Panc1 (cell line): ENCODE data around the gene SMG6. TPM values are rescaled to one million over a fixed set of nuclear protein-coding genes. Genes with fewer than 3 reads are reported as not detected.

Source experiments
- ATAC-seq: fragments of 200-7000 bp; cut with Tn5 transposase; 2 replicates; pipeline ENCODE4 v1.9.1; 2020; ENCODE audit warnings: mild to moderate bottlenecking, moderate library complexity
- BruUV-seq: library from RNA; stranded (reverse); fragments of 400-500 nt; replicated peaks from 2 replicates; lab custom pipeline; 2021; lab: Mats Ljungman, UMichigan
- CTCF ChIA-PET: fragments of 300-600 bp; sonication (Branson Sonifier 250); formaldehyde crosslinking; loops from one replicate; lab custom pipeline; 2022; ENCODE audit warnings: antibody characterized with exemption; lab: Charles Lee
- POLR2A ChIA-PET: fragments of 300-600 bp; sonication (Branson Sonifier 250); formaldehyde crosslinking; loops from one replicate; lab custom pipeline; 2022; ENCODE audit warnings: antibody characterized with exemption; lab: Charles Lee
- DNase-seq: peaks from one replicate; pipeline ENCODE4 v3.0.0-alpha.2; 2010; ENCODE audit warnings: low read depth, low spot score
- H3K27ac ChIP-seq: 2 replicates; pipeline ENCODE4 v1.5.1; 2011; ENCODE audit warnings: mild to moderate bottlenecking, low read length, inconsistent platforms
- H3K27me3 ChIP-seq: fragments of 200-500 bp; sonication (Bioruptor generic); 2 replicates; pipeline ENCODE4 v1.6.0; 2014; ENCODE audit warnings: low read length, inconsistent platforms; ENCODE audit not compliant: control insufficient read depth, insufficient read depth
- H3K36me3 ChIP-seq: fragments of 200-500 bp; sonication (Bioruptor generic); 2 replicates; pipeline ENCODE4 v1.5.1; 2014; ENCODE audit warnings: inconsistent platforms, mild to moderate bottlenecking, low read length, moderate library complexity; ENCODE audit not compliant: control insufficient read depth, insufficient read depth
- H3K4me1 ChIP-seq: 2 replicates; pipeline ENCODE4 v1.5.1; 2011; ENCODE audit warnings: inconsistent platforms, mild to moderate bottlenecking, low read length, moderate library complexity; ENCODE audit not compliant: control insufficient read depth, insufficient read depth
- H3K4me3 ChIP-seq, 2 experiments: 2 replicates each; pipeline ENCODE4 v1.5.1; 2011 to 2012; ENCODE audit warnings: low read depth in 2 of 2, low read length in 2 of 2, mild to moderate bottlenecking in 2 of 2, inconsistent platforms in 1 of 2, moderate library complexity in 1 of 2
- H3K9me3 ChIP-seq: fragments of 200-500 bp; sonication (Bioruptor generic); 2 replicates; pipeline ENCODE4 v1.5.1; 2014; ENCODE audit warnings: low read depth, mild to moderate bottlenecking, inconsistent platforms, low read length, moderate library complexity; ENCODE audit not compliant: control insufficient read depth, insufficient read depth
- POLR2AphosphoS5 ChIP-seq: IDR thresholded peaks from 2 replicates; pipeline ENCODE4 v1.6.1; 2012; ENCODE audit warnings: mild to moderate bottlenecking, low read depth, low read length, moderate library complexity
- SIN3A ChIP-seq: IDR thresholded peaks from 2 replicates; pipeline ENCODE4 v1.6.1; 2012; ENCODE audit warnings: low read depth, mild to moderate bottlenecking, low read length, moderate library complexity, borderline replicate concordance; ENCODE audit not compliant: insufficient read depth
- TCF7L2 ChIP-seq: IDR thresholded peaks from 2 replicates; pipeline ENCODE4 v1.6.1; 2011; ENCODE audit warnings: mild to moderate bottlenecking, low read depth, low read length, inconsistent platforms
- in situ Hi-C: cut with HindIII; loops from 2 replicates; pipeline ENCODE4 v1.10.0; 2016; ENCODE audit warnings: low sequenced_read_pairs, low pct_unique_long_range_greater_than_20kb
- intact Hi-C: fragments of 100-400 bp; cut with micrococcal nuclease; formaldehyde crosslinking; loops from one replicate; pipeline ENCODE4 v1.10.0; 2022; ENCODE audit not compliant: unreplicated experiment
- total RNA-seq: library from RNA; stranded (reverse); gene quantifications from one replicate; pipeline ENCODE4 v1.2.1, GENCODE V29; 2021; ENCODE audit not compliant: unreplicated experiment
- TF ChIP-seq, protein P1 (sequence below), 2 experiments: IDR thresholded peaks; 2 replicates each; pipeline ENCODE4 v1.6.1; 2011 to 2012; ENCODE audit warnings: low read depth in 2 of 2, control low read depth in 1 of 2, low read length in 1 of 2, mild to moderate bottlenecking in 1 of 2, moderate library complexity in 1 of 2; ENCODE audit not compliant: insufficient read depth in 1 of 2
- TF ChIP-seq, protein P2 (sequence below): fragments of 450-650 bp; IDR thresholded peaks from 2 replicates; pipeline ENCODE4 v1.5.1; 2017; ENCODE audit warnings: mild to moderate bottlenecking

The SMG6 gene
- total RNA-seq, 1 experiment from 2014 or later, result 17.8 TPM

DNA sequence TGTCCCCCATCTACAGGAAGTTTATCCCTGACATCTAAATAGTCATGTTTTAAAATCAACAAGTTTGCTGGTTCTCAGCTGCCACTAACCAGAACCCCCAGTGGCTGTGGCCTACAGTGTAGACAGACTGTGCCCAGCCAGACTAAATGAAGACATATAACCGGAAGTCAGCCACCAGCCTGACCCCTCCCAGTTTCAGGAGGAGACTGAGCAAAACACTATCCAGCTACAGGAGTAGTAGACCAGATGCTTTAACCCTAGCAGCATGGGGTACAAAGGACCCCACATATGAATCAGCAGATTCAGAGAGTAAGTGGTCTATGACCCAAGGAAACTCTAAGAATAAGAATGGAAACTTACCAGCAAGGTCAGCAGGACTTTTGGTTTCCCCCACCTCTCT, 165.3 kb downstream of the SMG6 start:
- no peak for ATAC-seq
- in situ Hi-C loops, result no loop called here

DNA sequence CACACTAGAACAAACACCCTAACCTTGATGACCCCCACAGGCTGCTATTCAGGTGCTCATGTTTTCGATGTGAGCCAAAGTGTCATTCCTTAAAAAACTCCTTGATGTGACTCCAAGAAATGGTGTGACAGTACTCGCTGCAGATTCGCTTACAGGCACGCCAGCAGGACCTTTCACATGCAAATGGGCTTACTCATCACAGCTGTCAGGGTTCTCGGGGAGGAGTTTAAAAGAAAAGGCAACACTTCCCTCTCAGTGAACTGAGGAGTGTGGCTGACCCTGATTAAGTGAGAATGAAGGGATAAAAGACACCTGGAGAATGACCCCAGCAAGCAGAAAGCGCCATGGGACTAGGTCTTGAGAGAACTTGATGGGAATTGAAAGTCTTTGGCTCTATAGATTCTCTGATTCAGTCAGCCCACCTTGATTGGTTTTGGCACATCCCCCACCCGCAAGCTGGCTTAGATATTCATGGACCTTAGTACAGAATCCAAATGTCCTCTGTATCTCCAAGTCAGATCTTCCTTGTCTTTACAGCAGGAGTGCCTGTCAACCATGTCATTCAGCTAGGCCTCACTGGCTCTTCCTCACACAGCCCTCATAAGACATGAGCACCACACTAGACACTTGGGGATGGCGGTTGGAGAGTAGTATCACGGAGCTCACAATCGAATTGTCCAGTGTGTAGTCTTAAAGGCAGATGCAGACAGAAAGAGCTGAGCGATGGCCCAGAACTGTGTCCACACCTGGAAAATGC, 166.1 kb downstream of the SMG6 start:
- POLR2A ChIA-PET, result no interaction called here
- DNase-seq, result no peak
- no TSS peak for BruUV-seq
- TF ChIP-seq TCF7L2 (no peak), POLR2AphosphoS5 (no peak)
- TF ChIP-seq, protein P1, sequence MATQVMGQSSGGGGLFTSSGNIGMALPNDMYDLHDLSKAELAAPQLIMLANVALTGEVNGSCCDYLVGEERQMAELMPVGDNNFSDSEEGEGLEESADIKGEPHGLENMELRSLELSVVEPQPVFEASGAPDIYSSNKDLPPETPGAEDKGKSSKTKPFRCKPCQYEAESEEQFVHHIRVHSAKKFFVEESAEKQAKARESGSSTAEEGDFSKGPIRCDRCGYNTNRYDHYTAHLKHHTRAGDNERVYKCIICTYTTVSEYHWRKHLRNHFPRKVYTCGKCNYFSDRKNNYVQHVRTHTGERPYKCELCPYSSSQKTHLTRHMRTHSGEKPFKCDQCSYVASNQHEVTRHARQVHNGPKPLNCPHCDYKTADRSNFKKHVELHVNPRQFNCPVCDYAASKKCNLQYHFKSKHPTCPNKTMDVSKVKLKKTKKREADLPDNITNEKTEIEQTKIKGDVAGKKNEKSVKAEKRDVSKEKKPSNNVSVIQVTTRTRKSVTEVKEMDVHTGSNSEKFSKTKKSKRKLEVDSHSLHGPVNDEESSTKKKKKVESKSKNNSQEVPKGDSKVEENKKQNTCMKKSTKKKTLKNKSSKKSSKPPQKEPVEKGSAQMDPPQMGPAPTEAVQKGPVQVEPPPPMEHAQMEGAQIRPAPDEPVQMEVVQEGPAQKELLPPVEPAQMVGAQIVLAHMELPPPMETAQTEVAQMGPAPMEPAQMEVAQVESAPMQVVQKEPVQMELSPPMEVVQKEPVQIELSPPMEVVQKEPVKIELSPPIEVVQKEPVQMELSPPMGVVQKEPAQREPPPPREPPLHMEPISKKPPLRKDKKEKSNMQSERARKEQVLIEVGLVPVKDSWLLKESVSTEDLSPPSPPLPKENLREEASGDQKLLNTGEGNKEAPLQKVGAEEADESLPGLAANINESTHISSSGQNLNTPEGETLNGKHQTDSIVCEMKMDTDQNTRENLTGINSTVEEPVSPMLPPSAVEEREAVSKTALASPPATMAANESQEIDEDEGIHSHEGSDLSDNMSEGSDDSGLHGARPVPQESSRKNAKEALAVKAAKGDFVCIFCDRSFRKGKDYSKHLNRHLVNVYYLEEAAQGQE (IDR thresholded peaks at IDR 0.05; ENCODE audit: insufficient read depth in 1 of 2, low read depth in 2 of 2, low read length in 1 of 2), result no peak
- TF ChIP-seq, protein P2, sequence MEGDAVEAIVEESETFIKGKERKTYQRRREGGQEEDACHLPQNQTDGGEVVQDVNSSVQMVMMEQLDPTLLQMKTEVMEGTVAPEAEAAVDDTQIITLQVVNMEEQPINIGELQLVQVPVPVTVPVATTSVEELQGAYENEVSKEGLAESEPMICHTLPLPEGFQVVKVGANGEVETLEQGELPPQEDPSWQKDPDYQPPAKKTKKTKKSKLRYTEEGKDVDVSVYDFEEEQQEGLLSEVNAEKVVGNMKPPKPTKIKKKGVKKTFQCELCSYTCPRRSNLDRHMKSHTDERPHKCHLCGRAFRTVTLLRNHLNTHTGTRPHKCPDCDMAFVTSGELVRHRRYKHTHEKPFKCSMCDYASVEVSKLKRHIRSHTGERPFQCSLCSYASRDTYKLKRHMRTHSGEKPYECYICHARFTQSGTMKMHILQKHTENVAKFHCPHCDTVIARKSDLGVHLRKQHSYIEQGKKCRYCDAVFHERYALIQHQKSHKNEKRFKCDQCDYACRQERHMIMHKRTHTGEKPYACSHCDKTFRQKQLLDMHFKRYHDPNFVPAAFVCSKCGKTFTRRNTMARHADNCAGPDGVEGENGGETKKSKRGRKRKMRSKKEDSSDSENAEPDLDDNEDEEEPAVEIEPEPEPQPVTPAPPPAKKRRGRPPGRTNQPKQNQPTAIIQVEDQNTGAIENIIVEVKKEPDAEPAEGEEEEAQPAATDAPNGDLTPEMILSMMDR, result no peak
- no peak for ATAC-seq
- Histone ChIP-seq H3K4me3 (no peak overlapping the region), H3K4me1 (no peaks in the 10 kb centered on the region), H3K9me3 (no peaks in the 10 kb centered on the region), H3K36me3 (no peaks in the 10 kb centered on the region), H3K27me3 (no peaks in the 10 kb centered on the region), H3K27ac (no peak overlapping the region)
- intact Hi-C loops (no loop called here), in situ Hi-C loops (no loop called here)
- CTCF ChIA-PET, result no interaction called here

More for the DNA sequence above, 165.3 kb downstream of the SMG6 start:
- ChIA-PET POLR2A (no interaction called here), CTCF (no interaction called here)
- Histone ChIP-seq H3K27ac (no peak overlapping the region), H3K27me3 (no peaks in the 10 kb centered on the region), H3K4me3 (no peak overlapping the region), H3K4me1 (no peaks in the 10 kb centered on the region), H3K36me3 (no peaks in the 10 kb centered on the region), H3K9me3 (no peaks in the 10 kb centered on the region)
- BruUV-seq, result no TSS peak
- DNase-seq, result no peak
- TF ChIP-seq SIN3A, result no peak
- TF ChIP-seq TCF7L2, result no peak
- TF ChIP-seq, protein P2, result no peak
- TF ChIP-seq, protein P1 (IDR thresholded peaks at IDR 0.05; ENCODE audit: insufficient read depth in 1 of 2, low read depth in 2 of 2, low read length in 1 of 2), result no peak
- TF ChIP-seq POLR2AphosphoS5, result no peak
- intact Hi-C loops, result no loop called here
